Measurements from ENCODE around the gene WDR44. TPM values are rescaled to one million over a fixed set of nuclear protein-coding genes. Genes with fewer than 3 reads are reported as not detected.

Gene WDR44
- total RNA-seq, 2 donors from 2014 or later = 26.3 to 36.3 TPM

DNA sequence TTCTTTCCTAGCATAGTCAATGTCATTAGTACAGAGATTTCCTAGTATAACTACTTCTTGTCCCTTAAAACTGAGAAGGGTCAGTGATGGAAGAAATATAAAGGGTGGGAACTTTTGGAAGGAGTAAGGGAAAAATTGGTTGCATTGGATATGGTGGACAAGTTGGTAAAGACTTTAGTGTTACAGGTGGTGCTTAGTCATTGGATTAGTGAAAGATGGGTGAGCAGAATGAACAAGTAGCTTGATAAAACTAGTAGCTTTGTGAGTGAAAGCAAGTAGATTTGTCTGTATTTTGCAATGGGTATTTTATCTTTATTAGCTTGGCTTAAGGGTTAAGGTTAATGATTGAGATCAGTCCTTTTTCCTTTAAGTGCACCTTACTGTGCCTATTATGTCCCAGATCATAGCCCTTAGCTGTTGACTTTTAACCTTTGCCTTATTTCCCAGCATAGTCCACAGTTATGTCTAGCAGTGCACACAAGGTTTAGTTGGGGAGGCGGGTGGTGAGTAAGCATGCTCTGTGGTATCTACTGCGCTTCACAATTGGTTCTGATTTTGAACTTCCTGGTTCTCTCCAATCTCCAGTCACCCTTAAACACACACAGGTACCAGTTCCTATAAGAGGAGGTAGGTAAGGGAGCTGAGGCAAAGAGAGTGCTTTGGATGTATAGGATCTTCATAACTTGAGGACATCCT, 9.5 kb downstream of the WDR44 start:
- Histone ChIP-seq H3K27me3 (ENCODE audit: control insufficient read depth, insufficient read depth, low read length, poor library complexity, severe bottlenecking) (no peaks in the 10 kb centered on the region), H3K9me3 (ENCODE audit: control insufficient read depth, low read length) (no peaks in the 10 kb centered on the region), H3K4me1 (ENCODE audit: control insufficient read depth, insufficient read depth, low read length) (peaks cover 4% of the 10 kb centered on the region), H3K4me3 (ENCODE audit: low read length) (peak overlapping the region; percentile 49), H3K27ac (ENCODE audit: low read depth, low read length) (peak overlapping the region; percentile 80), H3K9ac (ENCODE audit: extremely low read depth, low read length, poor library complexity, severe bottlenecking) (no peak overlapping the region), H3K36me3 (ENCODE audit: control insufficient read depth, insufficient read depth, low read length) (no peaks in the 10 kb centered on the region)
- peak overlapping the region; percentile 68 for H3K27ac Mint-ChIP-seq
- 100% methylated on average over 1 of the region's 2 CpGs; no CpG with 5 or more reads in 1 of the 2 experiments for WGBS, 2 experiments (ENCODE audit: insufficient coverage in 1 of 2, insufficient read length in 1 of 2)
- TF ChIP-seq CTCF (conservative IDR thresholded peaks at IDR 0.05) = no peak
- H3K36me3 Mint-ChIP-seq (ENCODE audit: low read depth) = no peaks in the 10 kb centered on the region
- H3K4me1 Mint-ChIP-seq = peaks cover 27% of the 10 kb centered on the region
- H3K9me3 Mint-ChIP-seq = peaks cover 18% of the 10 kb centered on the region
- no peak overlapping the region for H3K4me3 Mint-ChIP-seq
- no peaks in the 10 kb centered on the region for H3K27me3 Mint-ChIP-seq (ENCODE audit: insufficient read depth)
- DNase-seq = no peak

DNA sequence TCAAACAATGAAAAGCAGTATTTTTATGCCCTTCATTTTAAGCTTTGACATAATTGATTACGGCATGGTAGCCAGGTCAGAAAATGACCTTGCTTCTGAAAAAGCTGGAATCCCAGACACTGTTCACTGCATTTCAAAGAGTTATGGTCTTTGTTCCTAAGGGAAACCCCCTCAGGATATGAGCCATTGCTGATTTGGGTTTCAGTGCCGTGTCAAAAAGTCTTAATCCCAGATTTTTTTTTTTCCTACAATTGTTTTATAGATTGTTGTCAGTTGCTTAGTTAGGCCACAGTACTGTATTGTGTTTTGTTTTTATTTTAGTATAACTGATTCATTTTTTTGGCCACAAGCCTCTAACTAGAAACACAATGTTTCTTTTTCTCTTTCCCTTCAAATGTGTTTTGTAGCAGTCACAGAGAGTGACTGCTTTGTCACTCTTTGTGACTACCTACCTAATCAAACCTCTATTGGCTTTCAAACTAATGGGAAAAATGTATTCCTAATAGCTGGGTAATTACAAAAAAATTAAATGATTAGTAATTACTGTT, 10.3 kb downstream of the WDR44 start:
- TF ChIP-seq CTCF (conservative IDR thresholded peaks at IDR 0.05) = no peak
- Histone ChIP-seq H3K4me3 (ENCODE audit: low read length) (peak overlapping the region; percentile 49), H3K27me3 (ENCODE audit: control insufficient read depth, insufficient read depth, low read length, poor library complexity, severe bottlenecking) (no peaks in the 10 kb centered on the region), H3K4me1 (ENCODE audit: control insufficient read depth, insufficient read depth, low read length) (peaks cover 4% of the 10 kb centered on the region), H3K27ac (ENCODE audit: low read depth, low read length) (peak overlapping the region; percentile 80), H3K36me3 (ENCODE audit: control insufficient read depth, insufficient read depth, low read length) (no peaks in the 10 kb centered on the region), H3K9me3 (ENCODE audit: control insufficient read depth, low read length) (no peaks in the 10 kb centered on the region), H3K9ac (ENCODE audit: extremely low read depth, low read length, poor library complexity, severe bottlenecking) (no peak overlapping the region)
- no peak overlapping the region for H3K4me3 Mint-ChIP-seq
- DNase-seq = no peak
- no peak overlapping the region for H3K27ac Mint-ChIP-seq
- WGBS, 2 experiments (ENCODE audit: insufficient coverage in 1 of 2, insufficient read length in 1 of 2) = 57 to 92% methylated on average over 1 of the region's 2 CpGs
- no peaks in the 10 kb centered on the region for H3K36me3 Mint-ChIP-seq (ENCODE audit: low read depth)
- no peaks in the 10 kb centered on the region for H3K27me3 Mint-ChIP-seq (ENCODE audit: insufficient read depth)
- peaks cover 16% of the 10 kb centered on the region for H3K9me3 Mint-ChIP-seq
- peaks cover 32% of the 10 kb centered on the region for H3K4me1 Mint-ChIP-seq

DNA sequence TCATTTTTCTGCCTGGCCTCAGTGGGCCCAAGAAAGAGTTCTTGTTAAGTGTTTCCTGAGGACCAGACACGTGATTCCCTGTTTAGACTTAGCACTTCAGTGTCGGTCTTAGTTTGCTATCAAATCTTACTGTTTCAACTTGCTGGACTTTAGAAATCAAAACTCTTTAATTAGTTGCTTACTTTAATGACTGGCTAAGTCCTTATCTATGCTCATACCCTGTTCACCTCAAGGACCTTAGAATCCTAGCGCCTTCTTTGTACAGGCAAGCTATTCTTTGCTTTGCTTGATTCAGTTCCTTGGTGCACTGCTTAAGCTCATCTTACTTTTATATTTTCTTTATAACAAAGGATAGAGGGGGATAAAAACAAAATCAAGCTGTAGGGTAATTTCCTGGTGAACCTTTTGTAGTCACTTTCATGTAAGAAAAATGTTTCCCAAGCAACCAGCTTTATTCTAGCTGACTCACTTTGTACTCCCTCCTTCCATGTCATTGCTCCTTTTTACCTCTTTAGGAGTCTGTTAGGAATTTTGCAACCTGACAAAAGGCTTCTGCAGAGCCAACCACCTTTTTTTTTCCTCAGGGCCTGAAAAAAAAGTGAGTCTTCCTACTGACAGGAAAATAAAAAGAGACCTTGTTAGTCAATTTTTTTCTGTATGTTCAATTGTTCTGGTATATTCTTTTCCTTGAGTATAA, 14.7 kb downstream of the WDR44 start:
- Histone ChIP-seq H3K9ac (ENCODE audit: extremely low read depth, low read length, poor library complexity, severe bottlenecking) (no peak overlapping the region), H3K27ac (ENCODE audit: low read depth, low read length) (peak overlapping the region; percentile 83), H3K4me3 (ENCODE audit: low read length) (no peak overlapping the region), H3K9me3 (ENCODE audit: control insufficient read depth, low read length) (no peaks in the 10 kb centered on the region), H3K27me3 (ENCODE audit: control insufficient read depth, insufficient read depth, low read length, poor library complexity, severe bottlenecking) (no peaks in the 10 kb centered on the region), H3K36me3 (ENCODE audit: control insufficient read depth, insufficient read depth, low read length) (no peaks in the 10 kb centered on the region), H3K4me1 (ENCODE audit: control insufficient read depth, insufficient read depth, low read length) (peaks cover 1% of the 10 kb centered on the region)
- TF ChIP-seq CTCF (conservative IDR thresholded peaks at IDR 0.05) = no peak
- peaks cover 28% of the 10 kb centered on the region for H3K9me3 Mint-ChIP-seq
- no peaks in the 10 kb centered on the region for H3K27me3 Mint-ChIP-seq (ENCODE audit: insufficient read depth)
- no peak for DNase-seq
- H3K36me3 Mint-ChIP-seq (ENCODE audit: low read depth) = no peaks in the 10 kb centered on the region
- H3K27ac Mint-ChIP-seq = peak overlapping the region; percentile 6
- WGBS, 2 experiments (ENCODE audit: insufficient coverage in 1 of 2, insufficient read length in 1 of 2) = 51 to 52% methylated on average over 2 to 3 of the region's 3 CpGs
- H3K4me1 Mint-ChIP-seq = peaks cover 35% of the 10 kb centered on the region
- no peak overlapping the region for H3K4me3 Mint-ChIP-seq

All from endodermal cell (in vitro differentiated cells).